Measurements from ENCODE around the gene LMNA. TPM values are rescaled to one million over a fixed set of nuclear protein-coding genes. Genes with fewer than 3 reads are reported as not detected.
A peak's percentile ranks its signal among the peaks of the same experiment; 100 is the strongest.

Gene LMNA
- total and polyA plus RNA-seq, 7 donors, result 108 to 241 (median 187) TPM

GRCh38 chr1:156128308-156128653 is 13.8 kb downstream of the LMNA start:
- 64 to 74% methylated on average over 2 of the region's 2 CpGs for WGBS, 2 donors
- Histone ChIP-seq H3K4me1 (peaks cover 4 to 81% (median 79%) of the 10 kb centered on the region in 4 donors), H3K4me3 (peak overlapping the region in 2 of 4 donors; percentile 22 to 24), H3K27me3 (no peaks in the 10 kb centered on the region), H3K36me3 (peaks cover 14 to 30% (median 25%) of the 10 kb centered on the region in 4 donors), H3K27ac (peak overlapping the region; percentile 95 to 100 (median 98)), H3K9me3 (no peaks in the 10 kb centered on the region)
- intact Hi-C loops (cut with DNase I), result no loop called here
- DNase-seq, result no peak
- TF ChIP-seq POLR2A (IDR thresholded peaks at IDR 0.05) (no peak), EP300 (IDR thresholded peaks at IDR 0.05) (no peak)
- TF ChIP-seq, protein P1, sequence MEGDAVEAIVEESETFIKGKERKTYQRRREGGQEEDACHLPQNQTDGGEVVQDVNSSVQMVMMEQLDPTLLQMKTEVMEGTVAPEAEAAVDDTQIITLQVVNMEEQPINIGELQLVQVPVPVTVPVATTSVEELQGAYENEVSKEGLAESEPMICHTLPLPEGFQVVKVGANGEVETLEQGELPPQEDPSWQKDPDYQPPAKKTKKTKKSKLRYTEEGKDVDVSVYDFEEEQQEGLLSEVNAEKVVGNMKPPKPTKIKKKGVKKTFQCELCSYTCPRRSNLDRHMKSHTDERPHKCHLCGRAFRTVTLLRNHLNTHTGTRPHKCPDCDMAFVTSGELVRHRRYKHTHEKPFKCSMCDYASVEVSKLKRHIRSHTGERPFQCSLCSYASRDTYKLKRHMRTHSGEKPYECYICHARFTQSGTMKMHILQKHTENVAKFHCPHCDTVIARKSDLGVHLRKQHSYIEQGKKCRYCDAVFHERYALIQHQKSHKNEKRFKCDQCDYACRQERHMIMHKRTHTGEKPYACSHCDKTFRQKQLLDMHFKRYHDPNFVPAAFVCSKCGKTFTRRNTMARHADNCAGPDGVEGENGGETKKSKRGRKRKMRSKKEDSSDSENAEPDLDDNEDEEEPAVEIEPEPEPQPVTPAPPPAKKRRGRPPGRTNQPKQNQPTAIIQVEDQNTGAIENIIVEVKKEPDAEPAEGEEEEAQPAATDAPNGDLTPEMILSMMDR (IDR thresholded peaks at IDR 0.05), result no peak

DNA sequence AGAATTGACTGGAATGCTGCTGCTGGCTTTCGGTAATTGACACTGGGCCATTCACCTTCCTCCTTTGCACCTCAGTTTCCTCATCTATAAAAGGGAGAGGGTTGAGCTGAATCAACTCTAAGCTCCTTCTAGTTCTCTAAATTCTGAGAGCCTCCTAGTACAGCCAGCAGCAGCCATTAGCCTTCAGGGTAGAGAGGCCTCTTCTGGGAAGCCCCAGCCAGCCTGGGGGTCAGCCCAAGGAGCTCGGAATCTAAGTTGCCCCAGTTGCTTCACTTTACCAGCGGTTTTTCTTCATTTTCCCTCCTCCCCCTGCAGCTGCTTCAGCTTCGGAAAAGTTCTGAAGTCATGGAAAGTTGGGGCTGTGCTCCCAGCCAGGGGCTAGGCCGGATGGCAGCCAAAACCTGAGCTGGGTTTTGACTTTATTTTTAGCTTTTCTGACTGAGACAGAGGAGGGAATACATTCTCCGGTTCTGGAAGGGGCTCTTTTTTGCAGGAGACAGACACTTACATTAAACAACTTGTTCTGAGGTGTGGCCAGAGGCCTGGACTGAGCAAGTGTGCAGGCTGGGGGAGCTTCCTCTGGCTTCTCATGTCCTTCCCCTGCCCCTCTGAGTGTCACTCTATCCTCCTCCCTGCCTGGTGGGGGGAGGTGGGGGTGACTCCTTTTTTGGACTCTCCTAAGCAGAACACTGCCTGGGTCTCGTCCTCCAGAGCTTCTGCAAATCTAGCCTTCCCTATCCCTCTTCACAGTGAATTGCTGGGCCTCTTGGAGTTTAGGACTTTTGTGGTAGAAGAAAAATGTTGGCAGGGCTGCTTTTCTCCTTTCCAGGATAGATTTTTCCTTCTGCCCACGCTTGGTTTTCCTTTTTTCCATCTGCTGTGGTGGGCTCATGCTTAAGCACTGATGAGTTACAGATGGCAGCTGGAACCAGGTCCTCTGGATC is 14.4 kb downstream of the LMNA start:
- 50 to 61% methylated on average over 8 of the region's 8 CpGs for WGBS, 2 donors
- Histone ChIP-seq H3K36me3 (peaks cover 20 to 36% (median 32%) of the 10 kb centered on the region in 4 donors), H3K4me1 (peaks cover 4 to 74% (median 72%) of the 10 kb centered on the region in 4 donors), H3K27me3 (no peaks in the 10 kb centered on the region), H3K9me3 (no peaks in the 10 kb centered on the region), H3K4me3 (peak overlapping the region in 2 of 4 donors; percentile 22 to 24), H3K27ac (peak overlapping the region; percentile 95 to 100 (median 98))
- peak; percentile 91 for DNase-seq
- intact Hi-C loops (cut with DNase I), result no loop called here
- TF ChIP-seq, protein P1 (IDR thresholded peaks at IDR 0.05), result no peak
- TF ChIP-seq EP300 (IDR thresholded peaks at IDR 0.05), result peak in 1 of 4 donors; percentile 81
- peak in 1 of 2 donors; percentile 23 for TF ChIP-seq POLR2A (IDR thresholded peaks at IDR 0.05)
- TF ChIP-seq POLR2AphosphoS5 (IDR thresholded peaks at IDR 0.05), result peak; percentile 59 to 75 (median 60)

DNA sequence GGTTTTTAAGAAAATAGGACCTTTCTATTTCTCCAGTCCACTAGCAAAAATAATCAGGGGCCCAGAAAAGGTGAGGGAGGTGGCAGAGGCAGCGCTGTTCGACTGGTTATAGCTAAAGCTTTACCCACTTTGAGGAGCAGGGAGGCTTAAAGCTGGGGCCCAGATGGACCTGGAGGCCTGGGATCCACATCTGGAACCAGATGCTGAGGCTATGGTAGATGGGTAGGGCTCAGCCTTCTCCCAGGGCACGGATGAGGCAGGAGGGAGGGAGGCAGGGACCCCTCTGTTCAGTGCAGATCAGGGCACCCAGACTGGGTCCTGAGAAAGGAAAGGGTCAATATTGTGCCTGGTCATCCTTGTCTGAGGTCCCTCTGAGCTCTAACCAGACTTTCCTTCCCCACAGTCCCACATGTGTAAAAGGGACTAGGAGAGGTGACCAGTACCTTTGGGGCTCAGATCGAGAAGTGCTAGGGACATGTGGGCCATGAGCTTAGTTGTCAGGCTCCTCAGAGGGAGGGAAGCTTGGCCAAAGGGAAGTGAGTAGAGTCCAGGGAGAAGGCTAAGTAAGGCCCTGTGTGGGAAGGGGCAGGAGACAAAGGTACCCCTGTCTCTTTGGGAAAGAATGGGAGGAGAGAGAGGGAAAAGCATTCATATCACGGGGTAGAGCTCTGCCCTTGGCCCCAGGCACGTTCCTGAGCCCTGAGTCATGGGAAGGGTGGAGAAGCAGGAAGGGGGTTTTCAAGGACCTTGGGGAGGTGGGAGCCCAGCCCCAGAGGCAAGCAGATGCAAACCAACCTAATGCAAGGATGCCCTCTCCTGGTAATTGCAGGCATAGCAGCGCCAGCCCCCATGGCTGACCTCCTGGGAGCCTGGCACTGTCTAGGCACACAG is 15.4 kb downstream of the LMNA start:
- peak overlapping the region in 2 of 4 donors; percentile 22 to 24 for H3K4me3 ChIP-seq
- no peaks in the 10 kb centered on the region for H3K9me3 ChIP-seq
- H3K4me1 ChIP-seq, result peaks cover 4 to 64% (median 62%) of the 10 kb centered on the region in 4 donors
- intact Hi-C loops (cut with DNase I), result loop anchor here (1.0 to 2.0 kb wide), 2 partner anchors 34 to 75 kb away; partner anchors contain the start of gene LAMTOR2
- peak; percentile 95 for DNase-seq
- H3K27ac ChIP-seq, result peak overlapping the region; percentile 95 to 100 (median 98)
- H3K27me3 ChIP-seq, result no peaks in the 10 kb centered on the region
- whole genome bisulfite sequencing, 2 donors, result 39 to 44% methylated on average over 7 of the region's 7 CpGs
- H3K36me3 ChIP-seq, result peaks cover 30 to 46% (median 42%) of the 10 kb centered on the region in 4 donors
- TF ChIP-seq POLR2AphosphoS5 (IDR thresholded peaks at IDR 0.05) (peak; percentile 27 to 86 (median 59)), POLR2A (IDR thresholded peaks at IDR 0.05) (no peak), EP300 (IDR thresholded peaks at IDR 0.05) (no peak)
- TF ChIP-seq, protein P1 (IDR thresholded peaks at IDR 0.05), result peak; percentile 98 to 99 (median 98)

- WGBS, 2 donors, result 76 to 79% methylated on average over 6 of the region's 6 CpGs
- intact Hi-C loops (cut with DNase I), result loop anchor here (1.0 to 2.0 kb wide), 2 partner anchors 34 to 76 kb away; partner anchors contain the start of gene LAMTOR2
- peak overlapping the region; percentile 95 to 100 (median 98) for H3K27ac ChIP-seq
- no peaks in the 10 kb centered on the region for H3K9me3 ChIP-seq
- TF ChIP-seq, protein P1 (IDR thresholded peaks at IDR 0.05), result peak in 2 of 4 experiments; percentile 8 to 19
- TF ChIP-seq POLR2AphosphoS5 (IDR thresholded peaks at IDR 0.05), result no peak
- DNase-seq, result no peak
- H3K36me3 ChIP-seq, result peaks cover 37 to 53% (median 48%) of the 10 kb centered on the region in 4 donors
- H3K4me1 ChIP-seq, result peaks cover 4 to 58% (median 56%) of the 10 kb centered on the region in 4 donors
- H3K27me3 ChIP-seq, result no peaks in the 10 kb centered on the region
- no peak overlapping the region for H3K4me3 ChIP-seq
These were observed 16.0 kb downstream of the LMNA start for GRCh38 chr1:156130578-156130942.

All from sigmoid colon (tissue), 7 donors.